Measurements from ENCODE around the gene CACNA2D2. TPM values are rescaled to one million over a fixed set of nuclear protein-coding genes. Genes with fewer than 3 reads are reported as not detected.

The CACNA2D2 gene
- total RNA-seq, 1 donor from 2014 or later: 1.00 TPM

GRCh38 chr3:50406487-50406886, 96.9 kb downstream of the CACNA2D2 start:
- peaks cover 13% of the 10 kb centered on the region for H3K4me1 Mint-ChIP-seq (ENCODE audit: low read depth, unreplicated experiment)
- Histone ChIP-seq H2AFZ (ENCODE audit: low read depth, low read length) (no peak overlapping the region), H3K27me3 (ENCODE audit: insufficient read depth, low read length) (peaks cover 4% of the 10 kb centered on the region), H3K9ac (ENCODE audit: low read length) (no peak overlapping the region), H3K27ac (ENCODE audit: low read depth, low read length) (no peak overlapping the region), H3K4me2 (ENCODE audit: low read length) (no peak overlapping the region), H3K79me2 (ENCODE audit: insufficient read depth, low read length) (no peaks in the 10 kb centered on the region), H3K9me3 (ENCODE audit: insufficient read depth, low read depth, low read length) (no peaks in the 10 kb centered on the region), H3K36me3 (ENCODE audit: insufficient read depth, low read length) (no peaks in the 10 kb centered on the region), H3K4me3 (ENCODE audit: insufficient read depth, low read depth, low read length) (no peak overlapping the region), H4K20me1 (ENCODE audit: insufficient read depth, low read length) (no peaks in the 10 kb centered on the region), H3K4me1 (ENCODE audit: insufficient read depth, low read length) (no peaks in the 10 kb centered on the region)
- H3K36me3 Mint-ChIP-seq (ENCODE audit: low read depth, unreplicated experiment): no peaks in the 10 kb centered on the region
- peaks cover 3% of the 10 kb centered on the region for H3K9me3 Mint-ChIP-seq (ENCODE audit: unreplicated experiment)
- peaks cover 52% of the 10 kb centered on the region for H3K27me3 Mint-ChIP-seq (ENCODE audit: low read depth, unreplicated experiment)
- H3K4me3 Mint-ChIP-seq (ENCODE audit: unreplicated experiment): no peak overlapping the region
- no peak overlapping the region for H3K27ac Mint-ChIP-seq (ENCODE audit: unreplicated experiment)
- FAIRE-seq (no peak), DNase-seq (ENCODE audit: low read depth) (no peak)
- TF ChIP-seq EZH2 (IDR thresholded peaks at IDR 0.05; ENCODE audit: insufficient read depth, low read length) (no peak), CTCF (IDR thresholded peaks at IDR 0.05; ENCODE audit: insufficient read depth, low read depth, low read length) (no peak)

GRCh38 chr3:50405249-50405648, 98.2 kb downstream of the CACNA2D2 start:
- FAIRE-seq: no peak

More at GRCh38 chr3:50405249-50405648, 98.2 kb downstream of the CACNA2D2 start:
- peaks cover 45% of the 10 kb centered on the region for H3K27me3 Mint-ChIP-seq (ENCODE audit: low read depth, unreplicated experiment)
- no peaks in the 10 kb centered on the region for H3K36me3 Mint-ChIP-seq (ENCODE audit: low read depth, unreplicated experiment)
- H3K27ac ChIP-seq (ENCODE audit: low read depth, low read length): no peak overlapping the region
- H3K9ac ChIP-seq (ENCODE audit: low read length): no peak overlapping the region
- no peak overlapping the region for H3K4me2 ChIP-seq (ENCODE audit: low read length)
- no peaks in the 10 kb centered on the region for H3K4me1 ChIP-seq (ENCODE audit: insufficient read depth, low read length)
- peaks cover 3% of the 10 kb centered on the region for H3K9me3 Mint-ChIP-seq (ENCODE audit: unreplicated experiment)
- H3K4me3 ChIP-seq (ENCODE audit: insufficient read depth, low read depth, low read length): no peak overlapping the region
- no peak for DNase-seq (ENCODE audit: low read depth)
- no peaks in the 10 kb centered on the region for H3K27me3 ChIP-seq (ENCODE audit: insufficient read depth, low read length)
- TF ChIP-seq CTCF (IDR thresholded peaks at IDR 0.05; ENCODE audit: insufficient read depth, low read depth, low read length): no peak
- no peak for TF ChIP-seq EZH2 (IDR thresholded peaks at IDR 0.05; ENCODE audit: insufficient read depth, low read length)
- no peak overlapping the region for H2AFZ ChIP-seq (ENCODE audit: low read depth, low read length)
- no peaks in the 10 kb centered on the region for H3K9me3 ChIP-seq (ENCODE audit: insufficient read depth, low read depth, low read length)
- H3K4me1 Mint-ChIP-seq (ENCODE audit: low read depth, unreplicated experiment): peaks cover 4% of the 10 kb centered on the region
- no peaks in the 10 kb centered on the region for H3K79me2 ChIP-seq (ENCODE audit: insufficient read depth, low read length)
- no peak overlapping the region for H3K27ac Mint-ChIP-seq (ENCODE audit: unreplicated experiment)
- no peak overlapping the region for H3K4me3 Mint-ChIP-seq (ENCODE audit: unreplicated experiment)
- no peaks in the 10 kb centered on the region for H4K20me1 ChIP-seq (ENCODE audit: insufficient read depth, low read length)
- H3K36me3 ChIP-seq (ENCODE audit: insufficient read depth, low read length): no peaks in the 10 kb centered on the region
